ENCODE data around the gene PDE11A. TPM values are rescaled to one million over a fixed set of nuclear protein-coding genes. Genes with fewer than 3 reads are reported as not detected.

PDE11A gene
- polyA plus RNA-seq, 2 of the 4 experiments (the other 2 are of a cell fraction) = 3.6 to 5.6 TPM

DNA sequence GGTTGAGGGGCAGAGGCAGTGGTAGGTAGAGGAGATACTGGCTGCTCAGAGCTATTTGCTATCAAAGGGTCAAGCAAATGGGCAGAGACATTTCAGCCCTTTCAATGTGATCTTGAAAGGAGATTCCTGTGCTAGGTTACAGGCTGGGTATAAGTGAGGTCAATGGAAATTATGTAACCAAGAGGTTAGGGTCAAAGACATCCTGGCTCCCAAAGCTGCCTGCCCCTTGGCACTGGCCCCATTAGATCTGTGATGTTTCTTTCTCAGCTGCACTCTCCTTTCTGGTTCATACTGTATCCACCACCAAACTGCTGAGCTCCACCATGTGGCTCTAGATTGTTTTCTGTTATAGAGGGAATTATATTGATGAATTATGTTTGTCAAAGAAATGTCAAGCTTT, 479.6 kb downstream of the PDE11A start:
- CTCF ChIA-PET = interaction anchor here (1.0 to 1.4 kb wide), 6 partner anchors 8 to 28 kb away, joined by 3 to 4 read pairs (median 3); no protein-coding TSS in a partner anchor
- FAIRE-seq = no peak

DNA sequence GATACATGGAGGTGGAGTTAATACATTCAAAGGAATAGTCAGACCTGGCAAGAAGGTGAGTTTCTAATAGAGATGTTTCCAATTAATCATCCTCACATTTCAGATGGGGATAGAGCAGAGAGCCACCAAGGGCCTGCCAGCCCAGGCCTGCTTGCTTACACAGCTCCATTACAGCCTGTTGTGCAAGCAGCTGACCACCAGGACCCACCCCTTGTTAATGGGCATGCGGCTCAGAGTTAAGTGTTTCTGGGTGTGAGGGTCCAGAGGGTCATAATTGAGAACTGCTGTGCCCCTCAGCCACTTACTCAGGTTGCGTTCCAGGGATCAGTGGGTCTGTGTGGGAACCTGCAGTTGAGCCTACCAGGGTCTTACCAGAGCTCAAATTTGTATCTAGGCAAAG, 480.2 kb downstream of the PDE11A start:
- no peak for TF ChIP-seq FOSB (CRISPR knock-in tag; IDR thresholded peaks at IDR 0.05)
- TF ChIP-seq CEBPB (IDR thresholded peaks at IDR 0.05) = no peak
- TF ChIP-seq SREBF2 (IDR thresholded peaks at IDR 0.05) = no peak
- no peak for TF ChIP-seq NFE2L2 (conservative IDR thresholded peaks at IDR 0.05; ENCODE audit: low read length)
- no peak for TF ChIP-seq FOSL2 (IDR thresholded peaks at IDR 0.05)
- no peak for TF ChIP-seq FOSL2 (CRISPR knock-in tag; IDR thresholded peaks at IDR 0.05)
- TF ChIP-seq, protein P1, sequence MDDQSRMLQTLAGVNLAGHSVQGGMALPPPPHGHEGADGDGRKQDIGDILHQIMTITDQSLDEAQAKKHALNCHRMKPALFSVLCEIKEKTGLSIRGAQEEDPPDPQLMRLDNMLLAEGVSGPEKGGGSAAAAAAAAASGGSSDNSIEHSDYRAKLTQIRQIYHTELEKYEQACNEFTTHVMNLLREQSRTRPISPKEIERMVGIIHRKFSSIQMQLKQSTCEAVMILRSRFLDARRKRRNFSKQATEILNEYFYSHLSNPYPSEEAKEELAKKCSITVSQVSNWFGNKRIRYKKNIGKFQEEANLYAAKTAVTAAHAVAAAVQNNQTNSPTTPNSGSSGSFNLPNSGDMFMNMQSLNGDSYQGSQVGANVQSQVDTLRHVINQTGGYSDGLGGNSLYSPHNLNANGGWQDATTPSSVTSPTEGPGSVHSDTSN (IDR thresholded peaks at IDR 0.05) = no peak
- no peak for TF ChIP-seq HOXB5 (CRISPR knock-in tag; IDR thresholded peaks at IDR 0.05)
- TF ChIP-seq, protein P2, sequence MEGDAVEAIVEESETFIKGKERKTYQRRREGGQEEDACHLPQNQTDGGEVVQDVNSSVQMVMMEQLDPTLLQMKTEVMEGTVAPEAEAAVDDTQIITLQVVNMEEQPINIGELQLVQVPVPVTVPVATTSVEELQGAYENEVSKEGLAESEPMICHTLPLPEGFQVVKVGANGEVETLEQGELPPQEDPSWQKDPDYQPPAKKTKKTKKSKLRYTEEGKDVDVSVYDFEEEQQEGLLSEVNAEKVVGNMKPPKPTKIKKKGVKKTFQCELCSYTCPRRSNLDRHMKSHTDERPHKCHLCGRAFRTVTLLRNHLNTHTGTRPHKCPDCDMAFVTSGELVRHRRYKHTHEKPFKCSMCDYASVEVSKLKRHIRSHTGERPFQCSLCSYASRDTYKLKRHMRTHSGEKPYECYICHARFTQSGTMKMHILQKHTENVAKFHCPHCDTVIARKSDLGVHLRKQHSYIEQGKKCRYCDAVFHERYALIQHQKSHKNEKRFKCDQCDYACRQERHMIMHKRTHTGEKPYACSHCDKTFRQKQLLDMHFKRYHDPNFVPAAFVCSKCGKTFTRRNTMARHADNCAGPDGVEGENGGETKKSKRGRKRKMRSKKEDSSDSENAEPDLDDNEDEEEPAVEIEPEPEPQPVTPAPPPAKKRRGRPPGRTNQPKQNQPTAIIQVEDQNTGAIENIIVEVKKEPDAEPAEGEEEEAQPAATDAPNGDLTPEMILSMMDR (IDR thresholded peaks at IDR 0.05) = no peak
- no peak for TF ChIP-seq HOXA7 (CRISPR knock-in tag; IDR thresholded peaks at IDR 0.05)
- no peak for TF ChIP-seq USF2 (IDR thresholded peaks at IDR 0.05)
- TF ChIP-seq TP53 (CRISPR knock-in tag; IDR thresholded peaks at IDR 0.05) = no peak
- TF ChIP-seq CBX8 (IDR thresholded peaks at IDR 0.05) = no peak
- no peak for TF ChIP-seq RAD21 (conservative IDR thresholded peaks at IDR 0.05 in 1 of 2, IDR thresholded peaks at IDR 0.05 in 1 of 2)
- TF ChIP-seq HOXB13 (CRISPR knock-in tag; IDR thresholded peaks at IDR 0.05; ENCODE audit: low read depth) = no peak
- TF ChIP-seq ZNF302 (CRISPR knock-in tag; IDR thresholded peaks at IDR 0.05) = no peak
- ATAC-seq = no peak
- 45% methylated on average over 2 of the region's 2 CpGs for WGBS (ENCODE audit: missing lambda C conversion rate)
- Histone ChIP-seq H3K4me2 (no peak overlapping the region), H3K9me3 (no peaks in the 10 kb centered on the region), H3K27ac (no peak overlapping the region), H3K4me3 (no peak overlapping the region), H3K4me1 (no peaks in the 10 kb centered on the region)
- ChIA-PET POLR2A (no interaction called here), CTCF (interaction anchor here (1.1 to 1.3 kb wide), 4 partner anchors 9 to 28 kb away, joined by 3 read pairs; no protein-coding TSS in a partner anchor)
- no peak for DNase-seq (ENCODE audit: low read depth in 1 of 2, low spot score in 1 of 2)
- no peak for FAIRE-seq

More for the DNA sequence above, 479.6 kb downstream of the PDE11A start:
- no peak overlapping the region for H3K4me2 ChIP-seq
- POLR2A ChIA-PET = no interaction called here
- no peak for DNase-seq (ENCODE audit: low read depth in 1 of 2, low spot score in 1 of 2)
- TF ChIP-seq CEBPB (IDR thresholded peaks at IDR 0.05) (no peak), MAFK (IDR thresholded peaks at IDR 0.05; ENCODE audit: partially characterized antibody) (no peak), RNF2 (IDR thresholded peaks at IDR 0.05; ENCODE audit: borderline replicate concordance, low read depth) (no peak), BHLHE40 (IDR thresholded peaks at IDR 0.05; ENCODE audit: low read depth, low read length) (no peak), HMGXB4 (CRISPR knock-in tag; IDR thresholded peaks at IDR 0.05; ENCODE audit: borderline replicate concordance) (no peak), CBX2 (IDR thresholded peaks at IDR 0.05; ENCODE audit: borderline replicate concordance, low read depth) (no peak)
- TF ChIP-seq, protein P3, sequence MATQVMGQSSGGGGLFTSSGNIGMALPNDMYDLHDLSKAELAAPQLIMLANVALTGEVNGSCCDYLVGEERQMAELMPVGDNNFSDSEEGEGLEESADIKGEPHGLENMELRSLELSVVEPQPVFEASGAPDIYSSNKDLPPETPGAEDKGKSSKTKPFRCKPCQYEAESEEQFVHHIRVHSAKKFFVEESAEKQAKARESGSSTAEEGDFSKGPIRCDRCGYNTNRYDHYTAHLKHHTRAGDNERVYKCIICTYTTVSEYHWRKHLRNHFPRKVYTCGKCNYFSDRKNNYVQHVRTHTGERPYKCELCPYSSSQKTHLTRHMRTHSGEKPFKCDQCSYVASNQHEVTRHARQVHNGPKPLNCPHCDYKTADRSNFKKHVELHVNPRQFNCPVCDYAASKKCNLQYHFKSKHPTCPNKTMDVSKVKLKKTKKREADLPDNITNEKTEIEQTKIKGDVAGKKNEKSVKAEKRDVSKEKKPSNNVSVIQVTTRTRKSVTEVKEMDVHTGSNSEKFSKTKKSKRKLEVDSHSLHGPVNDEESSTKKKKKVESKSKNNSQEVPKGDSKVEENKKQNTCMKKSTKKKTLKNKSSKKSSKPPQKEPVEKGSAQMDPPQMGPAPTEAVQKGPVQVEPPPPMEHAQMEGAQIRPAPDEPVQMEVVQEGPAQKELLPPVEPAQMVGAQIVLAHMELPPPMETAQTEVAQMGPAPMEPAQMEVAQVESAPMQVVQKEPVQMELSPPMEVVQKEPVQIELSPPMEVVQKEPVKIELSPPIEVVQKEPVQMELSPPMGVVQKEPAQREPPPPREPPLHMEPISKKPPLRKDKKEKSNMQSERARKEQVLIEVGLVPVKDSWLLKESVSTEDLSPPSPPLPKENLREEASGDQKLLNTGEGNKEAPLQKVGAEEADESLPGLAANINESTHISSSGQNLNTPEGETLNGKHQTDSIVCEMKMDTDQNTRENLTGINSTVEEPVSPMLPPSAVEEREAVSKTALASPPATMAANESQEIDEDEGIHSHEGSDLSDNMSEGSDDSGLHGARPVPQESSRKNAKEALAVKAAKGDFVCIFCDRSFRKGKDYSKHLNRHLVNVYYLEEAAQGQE (IDR thresholded peaks at IDR 0.05) = no peak
- no peaks in the 10 kb centered on the region for H3K4me1 ChIP-seq
- no peak overlapping the region for H3K4me3 ChIP-seq
- no peak for ATAC-seq
- no peak overlapping the region for H3K27ac ChIP-seq
- H3K9me3 ChIP-seq = no peaks in the 10 kb centered on the region

All from A549 (cell line).